ENCODE results near the gene UTS2R.
A peak's percentile ranks its signal among the peaks of the same experiment; 100 is the strongest.

UTS2R gene

DNA sequence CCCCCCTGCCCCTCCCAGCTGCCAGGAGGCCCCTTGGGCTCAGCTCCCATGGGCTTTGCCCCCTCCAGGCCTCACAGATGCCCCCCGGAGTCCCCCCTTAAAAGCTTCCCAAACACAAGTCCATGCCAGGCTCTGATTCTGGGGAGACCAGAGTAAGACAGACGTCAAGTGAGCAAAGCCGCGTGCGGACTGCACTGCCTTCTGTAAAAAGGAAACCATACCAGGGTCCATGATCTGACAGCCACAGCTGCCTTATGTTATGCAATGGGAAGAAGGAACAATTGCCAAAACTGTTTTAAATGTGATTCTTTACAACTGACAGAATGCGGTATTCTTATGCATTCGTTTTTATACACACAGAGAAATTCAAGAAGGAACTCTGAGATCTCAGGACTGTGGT, 28.6 kb downstream of the UTS2R start:
- no peaks in the 10 kb centered on the region; the same call in 1 of the 2 replicates for H3K36me3 ChIP-seq (ENCODE audit: insufficient read depth, low read length)
- no peak overlapping the region for H3K27ac ChIP-seq
- H3K9ac ChIP-seq (ENCODE audit: insufficient read length), result peak overlapping the region; percentile 25
- no peak for DNase-seq (ENCODE audit: low read depth, low spot score)
- H3K9me3 ChIP-seq (ENCODE audit: low read depth, low read length), result no peaks in the 10 kb centered on the region
- no peak overlapping the region for H3K4me3 ChIP-seq
- no peak for TF ChIP-seq EZH2 (IDR thresholded peaks at IDR 0.05)
- no peak for TF ChIP-seq POLR2AphosphoS5 (IDR thresholded peaks at IDR 0.05; ENCODE audit: borderline replicate concordance, low read depth, low read length)
- no peak for TF ChIP-seq FOXP2 (optimal IDR thresholded peaks at IDR 0.05; ENCODE audit: control extremely low read depth, extremely low read length, insufficient read depth)

DNA sequence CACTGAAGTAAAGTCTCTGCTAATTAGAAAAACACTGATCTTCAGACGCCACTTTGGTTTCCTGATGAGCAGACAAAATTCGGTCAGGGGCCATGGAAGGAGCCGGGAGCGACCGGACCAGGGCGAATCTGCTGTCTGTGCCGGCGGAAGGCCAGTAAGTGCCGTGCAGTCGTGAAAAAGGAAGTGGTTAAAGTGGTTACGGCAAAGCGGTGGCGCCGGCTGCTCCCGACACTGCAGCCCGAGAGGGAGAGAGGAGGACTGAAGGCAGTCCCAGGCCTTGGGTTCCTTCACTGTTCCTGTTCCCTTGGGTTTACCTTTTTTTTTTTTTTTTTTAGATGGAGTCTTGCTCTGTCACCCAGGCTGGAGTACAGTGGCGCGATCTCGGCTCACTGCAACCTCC, 29.3 kb downstream of the UTS2R start:
- Histone ChIP-seq H3K27ac (peak overlapping the region; percentile 60; the same call in 1 of the 2 replicates), H3K4me3 (no peak overlapping the region), H3K36me3 (ENCODE audit: insufficient read depth, low read length) (no peaks in the 10 kb centered on the region; the same call in 1 of the 2 replicates), H3K9me3 (ENCODE audit: low read depth, low read length) (no peaks in the 10 kb centered on the region), H3K9ac (ENCODE audit: insufficient read length) (no peak overlapping the region)
- TF ChIP-seq EZH2 (IDR thresholded peaks at IDR 0.05) (no peak), POLR2AphosphoS5 (IDR thresholded peaks at IDR 0.05; ENCODE audit: borderline replicate concordance, low read depth, low read length) (no peak), FOXP2 (optimal IDR thresholded peaks at IDR 0.05; ENCODE audit: control extremely low read depth, extremely low read length, insufficient read depth) (no peak)
- DNase-seq (ENCODE audit: low read depth, low spot score), result no peak

DNA sequence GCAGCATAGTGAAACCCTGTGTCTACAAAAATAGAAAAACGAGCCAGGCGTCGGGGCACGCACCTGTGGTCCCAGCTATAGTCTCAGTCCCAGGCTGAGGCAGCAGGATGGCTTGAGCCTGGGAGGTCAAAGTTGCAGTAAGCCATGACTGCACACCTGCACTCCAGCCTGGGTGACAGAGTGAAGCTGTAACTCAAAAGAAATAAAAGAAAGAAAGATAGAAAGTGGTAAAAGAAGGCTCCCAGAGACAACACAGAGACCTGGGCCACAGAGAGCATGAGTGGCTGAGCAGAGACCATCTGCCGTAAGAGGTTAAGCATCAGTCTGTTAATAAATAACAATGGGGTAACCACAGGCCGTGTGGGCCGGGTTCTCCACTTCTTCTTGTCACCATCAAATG, 31.3 kb downstream of the UTS2R start:
- DNase-seq (ENCODE audit: low read depth, low spot score), result no peak
- no peak overlapping the region for H3K9ac ChIP-seq (ENCODE audit: insufficient read length)
- no peaks in the 10 kb centered on the region; the same call in 1 of the 2 replicates for H3K36me3 ChIP-seq (ENCODE audit: insufficient read depth, low read length)
- H3K27ac ChIP-seq, result no peak overlapping the region
- no peaks in the 10 kb centered on the region for H3K9me3 ChIP-seq (ENCODE audit: low read depth, low read length)
- TF ChIP-seq POLR2AphosphoS5 (IDR thresholded peaks at IDR 0.05; ENCODE audit: borderline replicate concordance, low read depth, low read length) (no peak), FOXP2 (optimal IDR thresholded peaks at IDR 0.05; ENCODE audit: control extremely low read depth, extremely low read length, insufficient read depth) (no peak), EZH2 (IDR thresholded peaks at IDR 0.05) (no peak)
- H3K4me3 ChIP-seq, result no peak overlapping the region

DNA sequence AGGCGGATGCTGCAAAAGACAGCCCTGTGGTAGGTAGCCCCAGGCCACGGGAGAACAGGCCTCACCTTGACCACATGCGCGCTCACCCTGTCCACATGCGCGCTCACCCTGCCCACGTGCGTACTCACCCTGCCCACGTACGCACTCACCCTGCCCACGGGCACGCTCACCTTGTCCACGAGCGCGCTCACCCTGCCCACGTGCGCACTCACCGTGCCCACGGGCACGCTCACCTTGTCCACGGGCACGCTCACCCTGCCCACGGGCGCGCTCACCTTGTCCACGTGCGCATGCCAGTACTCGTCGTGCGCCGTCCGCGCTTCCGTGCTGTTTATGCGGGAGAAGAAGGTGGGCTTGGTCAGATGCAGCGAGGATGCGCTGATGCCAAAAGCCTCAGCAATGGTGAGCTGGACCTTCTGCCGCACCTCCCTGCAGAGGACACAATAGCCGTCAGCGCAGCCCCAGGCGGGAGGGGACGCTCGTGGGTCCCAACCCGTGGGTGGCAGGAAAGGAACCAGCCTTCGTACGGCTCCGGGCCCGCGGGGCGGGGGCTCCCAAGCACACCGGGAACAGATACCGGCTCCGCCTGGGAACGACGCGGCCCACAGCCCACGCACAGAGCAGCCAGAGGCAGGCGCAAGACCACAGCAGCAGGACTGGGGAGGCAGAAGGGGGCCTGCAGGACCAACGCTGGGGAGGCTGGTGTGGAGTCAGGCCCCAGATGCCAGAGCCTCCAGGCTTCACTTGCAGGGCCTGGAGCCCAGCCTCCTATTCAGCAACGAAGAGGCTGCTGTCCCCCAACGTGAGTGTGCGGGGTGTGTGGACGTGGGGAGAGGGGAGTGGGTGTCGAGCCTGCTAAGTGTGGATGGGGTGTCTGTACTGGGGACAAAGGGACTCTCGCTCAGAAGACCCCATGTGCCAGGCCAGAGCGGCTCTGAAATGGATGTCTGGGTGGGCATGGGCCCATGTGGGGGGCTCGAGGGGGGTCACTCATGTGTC, 32.4 kb downstream of the UTS2R start:
- Histone ChIP-seq H3K9ac (ENCODE audit: insufficient read length) (no peak overlapping the region), H3K27ac (no peak overlapping the region), H3K36me3 (ENCODE audit: insufficient read depth, low read length) (no peaks in the 10 kb centered on the region; the same call in 1 of the 2 replicates), H3K9me3 (ENCODE audit: low read depth, low read length) (no peaks in the 10 kb centered on the region), H3K4me3 (no peak overlapping the region)
- no peak for TF ChIP-seq POLR2AphosphoS5 (IDR thresholded peaks at IDR 0.05; ENCODE audit: borderline replicate concordance, low read depth, low read length)
- no peak for DNase-seq (ENCODE audit: low read depth, low spot score)

DNA sequence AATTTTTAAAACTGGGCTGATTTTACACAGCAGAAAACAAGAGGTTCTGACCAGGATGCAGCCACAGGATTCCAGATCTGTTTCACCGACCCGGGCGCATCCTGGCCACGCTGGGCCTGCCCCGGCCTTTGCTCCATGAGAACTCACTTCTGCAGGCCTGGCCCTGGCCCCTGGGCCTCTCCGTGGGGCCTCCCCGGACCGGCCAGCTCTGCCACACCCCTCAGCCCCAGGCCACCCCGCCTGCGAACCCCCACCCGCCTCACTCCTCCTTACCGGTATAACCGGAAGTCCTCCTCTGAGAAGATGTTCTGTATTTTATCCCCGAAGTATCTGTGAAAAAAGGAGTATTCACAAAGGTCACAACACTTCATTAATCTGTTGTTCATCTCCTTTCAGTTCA, 33.5 kb downstream of the UTS2R start:
- no peaks in the 10 kb centered on the region; the same call in 1 of the 2 replicates for H3K36me3 ChIP-seq (ENCODE audit: insufficient read depth, low read length)
- TF ChIP-seq EZH2 (IDR thresholded peaks at IDR 0.05) (no peak), FOXP2 (optimal IDR thresholded peaks at IDR 0.05; ENCODE audit: control extremely low read depth, extremely low read length, insufficient read depth) (no peak), POLR2AphosphoS5 (IDR thresholded peaks at IDR 0.05; ENCODE audit: borderline replicate concordance, low read depth, low read length) (no peak)
- no peak overlapping the region for H3K9ac ChIP-seq (ENCODE audit: insufficient read length)
- H3K4me3 ChIP-seq, result no peak overlapping the region
- DNase-seq (ENCODE audit: low read depth, low spot score), result no peak
- H3K9me3 ChIP-seq (ENCODE audit: low read depth, low read length), result no peaks in the 10 kb centered on the region
- H3K27ac ChIP-seq, result no peak overlapping the region

DNA sequence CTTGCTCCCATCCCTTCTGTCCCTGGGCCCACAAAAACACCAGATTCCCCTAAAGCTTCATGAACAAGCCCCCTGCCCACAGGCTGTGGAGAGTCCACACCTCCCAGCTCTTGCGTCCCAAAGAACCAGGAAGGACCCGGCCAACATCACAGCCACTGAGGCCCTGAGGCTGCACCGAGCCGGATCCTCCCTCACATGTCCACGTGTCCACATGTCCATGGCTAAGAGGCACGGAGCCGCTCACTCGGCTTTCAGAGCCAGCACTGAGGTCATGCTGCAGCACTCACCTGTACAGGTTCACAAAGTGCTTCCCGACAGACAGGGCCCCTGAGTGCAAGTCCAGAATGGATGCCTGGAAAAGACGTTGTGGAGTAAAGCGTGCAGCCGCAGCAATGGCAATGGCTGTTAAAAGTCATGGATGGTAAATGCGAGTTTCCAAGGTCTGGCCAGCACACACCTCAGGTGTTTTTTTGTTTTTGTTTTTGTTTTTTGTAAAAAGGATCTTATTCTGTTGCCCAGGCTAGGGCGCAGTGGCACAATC, 34.6 kb downstream of the UTS2R start:
- DNase-seq (ENCODE audit: low read depth, low spot score), result no peak
- Histone ChIP-seq H3K27ac (no peak overlapping the region), H3K9me3 (ENCODE audit: low read depth, low read length) (no peaks in the 10 kb centered on the region), H3K4me3 (no peak overlapping the region), H3K36me3 (ENCODE audit: insufficient read depth, low read length) (no peaks in the 10 kb centered on the region; the same call in 1 of the 2 replicates), H3K9ac (ENCODE audit: insufficient read length) (no peak overlapping the region)
- TF ChIP-seq EZH2 (IDR thresholded peaks at IDR 0.05) (no peak), POLR2AphosphoS5 (IDR thresholded peaks at IDR 0.05; ENCODE audit: borderline replicate concordance, low read depth, low read length) (no peak), FOXP2 (optimal IDR thresholded peaks at IDR 0.05; ENCODE audit: control extremely low read depth, extremely low read length, insufficient read depth) (no peak)

DNA sequence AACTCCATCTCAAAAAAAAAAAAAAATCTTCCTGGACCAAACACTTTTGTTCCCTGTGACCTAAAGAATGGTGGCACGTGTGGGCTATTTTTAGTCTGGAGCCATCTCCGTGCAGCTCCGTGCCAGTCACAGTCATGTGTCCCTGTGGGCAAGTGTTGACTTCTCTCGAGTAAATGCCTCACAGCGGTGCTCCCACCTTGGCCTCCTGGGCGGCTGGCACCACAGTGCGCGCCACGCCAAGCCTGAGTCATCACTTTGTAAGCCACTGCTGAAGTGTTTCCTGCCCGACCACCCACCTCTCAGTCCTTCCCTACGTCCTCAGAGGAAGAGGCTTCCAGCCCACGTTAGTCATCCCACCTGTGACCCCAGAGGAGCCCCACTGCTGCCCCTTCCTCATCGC, 35.7 kb downstream of the UTS2R start:
- no peak overlapping the region for H3K9ac ChIP-seq (ENCODE audit: insufficient read length)
- no peak overlapping the region for H3K27ac ChIP-seq
- no peaks in the 10 kb centered on the region for H3K9me3 ChIP-seq (ENCODE audit: low read depth, low read length)
- TF ChIP-seq EZH2 (IDR thresholded peaks at IDR 0.05) (no peak), POLR2AphosphoS5 (IDR thresholded peaks at IDR 0.05; ENCODE audit: borderline replicate concordance, low read depth, low read length) (no peak), FOXP2 (optimal IDR thresholded peaks at IDR 0.05; ENCODE audit: control extremely low read depth, extremely low read length, insufficient read depth) (no peak)
- DNase-seq (ENCODE audit: low read depth, low spot score), result no peak
- no peak overlapping the region for H3K4me3 ChIP-seq
- H3K36me3 ChIP-seq (ENCODE audit: insufficient read depth, low read length), result no peaks in the 10 kb centered on the region; the same call in 1 of the 2 replicates

DNA sequence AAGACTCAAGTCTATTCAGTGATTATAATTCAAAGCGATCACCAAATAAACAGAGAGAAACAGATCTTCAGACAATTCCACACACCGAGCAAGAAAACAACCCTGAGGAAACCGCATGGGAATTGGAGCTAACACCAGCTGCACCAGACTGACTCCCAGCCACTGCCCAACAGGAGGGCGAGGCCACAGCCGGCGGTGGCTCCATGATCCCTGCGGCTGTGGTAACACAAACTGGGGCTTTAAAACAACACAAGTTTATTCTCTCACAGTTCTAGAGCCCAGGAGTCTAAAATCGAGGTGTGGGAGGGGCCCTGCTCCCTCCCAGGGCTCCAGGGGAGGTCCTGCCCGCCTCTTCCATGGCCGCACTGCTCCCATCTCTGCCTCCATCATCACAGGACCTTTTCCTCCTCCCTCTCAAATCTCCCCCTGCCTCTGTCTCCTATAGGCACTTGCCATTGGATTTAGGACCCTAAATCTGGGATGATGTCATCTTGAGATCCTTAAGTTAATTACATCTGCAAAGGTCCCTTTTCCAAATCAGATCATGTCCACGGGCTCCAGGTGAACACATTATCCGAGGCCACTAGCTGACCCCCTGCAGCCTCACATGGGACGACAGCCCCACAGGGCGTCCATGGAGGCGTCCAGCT, 36.8 kb downstream of the UTS2R start:
- H3K4me3 ChIP-seq, result no peak overlapping the region
- TF ChIP-seq EZH2 (IDR thresholded peaks at IDR 0.05) (no peak), FOXP2 (optimal IDR thresholded peaks at IDR 0.05; ENCODE audit: control extremely low read depth, extremely low read length, insufficient read depth) (no peak), POLR2AphosphoS5 (IDR thresholded peaks at IDR 0.05; ENCODE audit: borderline replicate concordance, low read depth, low read length) (no peak)
- H3K9ac ChIP-seq (ENCODE audit: insufficient read length), result no peak overlapping the region
- no peaks in the 10 kb centered on the region; the same call in 1 of the 2 replicates for H3K36me3 ChIP-seq (ENCODE audit: insufficient read depth, low read length)
- no peak for DNase-seq (ENCODE audit: low read depth, low spot score)
- H3K9me3 ChIP-seq (ENCODE audit: low read depth, low read length), result no peaks in the 10 kb centered on the region
- no peak overlapping the region for H3K27ac ChIP-seq

Measured in SK-N-MC (cell line).